Gastroesophageal sphincter (tissue), 4 donors: ENCODE measurements around the gene NBPF4. TPM values are rescaled to one million over a fixed set of nuclear protein-coding genes. Genes with fewer than 3 reads are reported as not detected.
"Not testable (repeated sequence)": the region's sequence is repeated elsewhere in the genome, so short reads cannot be mapped to it uniquely, and the experiment has no call there.

ENCODE experiments used
- ATAC-seq: fragments of 150-250 bp; one replicate; pipeline ENCODE4 v1.9.1; 2016; ENCODE audit warnings: mild to moderate bottlenecking, moderate library complexity
- H3K27ac ChIP-seq, 4 donors: fragments of 200-600 bp; sonication (generic) in 3 of 4; 1 replicate in 3 of 4; 2 replicates in 1 of 4; pipeline ENCODE4 v1.5.1; 2016 to 2019
- H3K27me3 ChIP-seq: fragments of 200-600 bp; sonication (generic); one replicate; pipeline ENCODE4 v1.5.1; 2019
- H3K36me3 ChIP-seq, 2 donors: fragments of 200-600 bp; sonication (generic); one replicate each; pipeline ENCODE4 v1.5.1; 2019; ENCODE audit warnings: control low read depth in 1 of 2
- H3K4me1 ChIP-seq, 3 donors: fragments of 200-600 bp; sonication (generic); 1 replicate in 2 of 3; 2 replicates in 1 of 3; pipeline ENCODE4 v1.5.1; 2016 to 2019; ENCODE audit warnings: control low read depth in 2 of 3
- H3K4me3 ChIP-seq, 2 donors: fragments of 200-600 bp; sonication (generic); one replicate each; pipeline ENCODE4 v1.5.1; 2019; ENCODE audit warnings: mild to moderate bottlenecking in 1 of 2, moderate library complexity in 1 of 2
- H3K9me3 ChIP-seq, 3 donors: fragments of 200-600 bp; sonication (generic); one replicate each; pipeline ENCODE4 v1.5.1; 2017 to 2019; ENCODE audit warnings: control low read depth in 2 of 3
- WGBS, 2 donors: methylation state at CpG; one replicate each; pipeline ENCODE4 v1.1.5; 2018; ENCODE audit warnings: low coverage in 1 of 2; 5-methylcytosine and 5-hydroxymethylcytosine counted together
- total RNA-seq, 4 donors: library from RNA; depleted of rRNA; stranded (reverse); fragments of >200 nt; gene quantifications; one replicate each; pipeline ENCODE4 v1.1.0, GENCODE V29; 2016

NBPF4 gene, protein sequence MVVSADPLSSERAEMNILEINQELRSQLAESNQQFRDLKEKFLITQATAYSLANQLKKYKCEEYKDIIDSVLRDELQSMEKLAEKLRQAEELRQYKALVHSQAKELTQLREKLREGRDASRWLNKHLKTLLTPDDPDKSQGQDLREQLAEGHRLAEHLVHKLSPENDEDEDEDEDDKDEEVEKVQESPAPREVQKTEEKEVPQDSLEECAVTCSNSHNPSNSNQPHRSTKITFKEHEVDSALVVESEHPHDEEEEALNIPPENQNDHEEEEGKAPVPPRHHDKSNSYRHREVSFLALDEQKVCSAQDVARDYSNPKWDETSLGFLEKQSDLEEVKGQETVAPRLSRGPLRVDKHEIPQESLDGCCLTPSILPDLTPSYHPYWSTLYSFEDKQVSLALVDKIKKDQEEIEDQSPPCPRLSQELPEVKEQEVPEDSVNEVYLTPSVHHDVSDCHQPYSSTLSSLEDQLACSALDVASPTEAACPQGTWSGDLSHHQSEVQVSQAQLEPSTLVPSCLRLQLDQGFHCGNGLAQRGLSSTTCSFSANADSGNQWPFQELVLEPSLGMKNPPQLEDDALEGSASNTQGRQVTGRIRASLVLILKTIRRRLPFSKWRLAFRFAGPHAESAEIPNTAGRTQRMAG
- not detected for total RNA-seq

DNA sequence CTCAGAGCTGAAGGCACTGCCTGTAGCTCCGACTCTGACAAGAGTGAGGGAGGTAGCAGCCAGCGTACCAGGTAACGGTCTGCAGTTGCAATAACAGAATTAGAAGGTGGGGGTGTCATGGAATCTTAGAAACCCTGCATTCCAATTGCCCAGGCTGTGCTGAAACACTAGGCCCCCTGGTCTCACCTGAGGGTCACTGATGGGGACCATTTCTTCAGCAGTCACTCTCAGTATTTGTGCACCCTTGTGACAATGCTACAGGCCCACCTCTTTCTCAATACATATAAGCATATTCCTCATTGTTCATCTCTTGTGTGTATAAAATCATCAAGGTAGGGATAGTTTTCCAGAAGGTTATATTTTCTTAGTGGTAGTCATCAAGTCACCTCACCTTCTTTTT, at the start of gene NBPF4:
Gene NBPF4, minus strand, starts transcription at position 101 of the 400 bp plus-strand sequence. CDS start 315 bp downstream, outside the sequence.
- not testable (repeated sequence) for H3K4me3 ChIP-seq, ATAC-seq, H3K4me1 ChIP-seq, H3K36me3 ChIP-seq, H3K27me3 ChIP-seq, H3K27ac ChIP-seq, H3K9me3 ChIP-seq
- WGBS, 2 donors, result no CpG with 5 or more reads among the region's 3 CpGs

DNA sequence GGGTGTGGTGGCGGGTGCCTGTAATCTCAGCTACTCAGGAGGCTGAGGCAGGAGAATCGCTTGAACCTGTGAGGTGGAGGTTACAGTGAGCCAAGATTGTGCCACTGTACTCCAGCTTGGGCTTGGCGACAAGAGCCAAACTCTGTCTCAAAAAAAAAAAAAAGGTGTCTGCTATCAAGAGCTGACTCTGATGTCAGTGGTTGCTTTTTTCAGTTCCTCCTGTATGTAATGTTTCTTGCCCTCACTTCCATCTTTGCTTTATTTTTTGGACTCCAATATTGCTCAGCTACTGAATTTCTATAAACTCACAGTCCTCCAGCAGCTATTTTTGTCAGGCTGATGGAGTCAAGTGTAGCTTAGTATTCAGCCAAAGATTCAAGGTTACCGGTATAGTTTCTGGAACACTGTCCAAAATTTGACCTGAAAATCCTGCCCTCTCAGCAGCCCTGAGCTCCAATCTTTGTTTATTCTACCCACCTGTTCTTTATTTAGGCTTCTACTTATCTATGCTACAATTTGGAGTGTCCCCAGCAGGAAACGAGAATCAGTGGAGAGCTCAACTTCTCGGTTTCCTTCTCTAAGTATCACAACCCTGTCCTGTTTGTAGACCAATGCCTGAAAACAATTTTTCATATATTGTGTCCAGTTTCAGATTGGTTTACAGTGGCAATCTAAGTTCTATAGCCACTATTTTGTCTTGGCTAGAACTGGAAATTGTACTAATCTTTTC, 38.8 kb upstream of the NBPF4 start:
- no CpG with 5 or more reads among the region's 6 CpGs for WGBS, 2 donors
- not testable (repeated sequence) for H3K4me1 ChIP-seq, H3K9me3 ChIP-seq, H3K27ac ChIP-seq, H3K36me3 ChIP-seq, H3K4me3 ChIP-seq, ATAC-seq, H3K27me3 ChIP-seq

DNA sequence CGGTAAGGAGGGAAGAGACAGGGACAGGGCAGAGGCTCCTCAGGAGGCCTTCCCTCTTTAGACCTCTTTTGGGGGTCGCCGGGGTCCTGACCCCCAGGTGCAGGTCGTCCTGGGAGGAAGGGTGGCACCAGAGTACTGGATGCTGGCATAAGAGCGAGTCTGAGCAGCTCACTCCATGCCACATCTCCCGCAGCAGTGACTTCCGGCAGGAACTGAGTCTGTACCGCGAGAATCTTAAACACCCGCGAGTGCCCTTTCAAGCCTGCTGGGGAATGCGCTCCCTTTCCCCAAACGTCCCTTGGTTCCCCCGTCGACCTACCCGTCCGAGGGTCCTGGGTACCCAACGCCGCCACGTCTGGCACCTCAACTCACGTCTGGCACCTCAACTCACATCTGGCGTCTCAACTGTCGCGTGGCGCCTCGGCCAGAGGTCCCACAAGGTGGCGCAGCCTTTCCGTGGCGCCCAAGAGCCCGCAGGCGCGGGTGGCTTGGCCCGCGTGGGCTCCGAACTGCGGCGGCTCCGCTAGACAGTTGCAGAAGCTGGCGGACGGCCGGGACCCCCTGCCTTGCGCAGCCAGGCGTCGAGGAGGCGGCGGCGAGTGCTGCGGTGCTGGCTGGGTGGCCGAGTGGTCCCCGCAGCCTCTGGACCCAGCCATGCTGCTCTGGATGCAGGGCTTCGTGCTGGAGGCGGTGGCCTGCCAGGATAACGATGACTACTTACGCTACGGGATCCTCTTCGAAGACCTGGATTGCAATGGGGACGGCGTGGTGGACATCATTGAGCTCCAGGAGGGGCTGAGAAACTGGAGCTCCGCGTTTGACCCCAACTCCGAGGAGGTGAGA, 28.8 kb upstream of the NBPF4 start:
- WGBS, 2 donors, result no CpG with 5 or more reads among the region's 61 CpGs
- H3K4me1 ChIP-seq, H3K27ac ChIP-seq, ATAC-seq, H3K27me3 ChIP-seq, H3K4me3 ChIP-seq, H3K9me3 ChIP-seq, H3K36me3 ChIP-seq: not testable (repeated sequence)

DNA sequence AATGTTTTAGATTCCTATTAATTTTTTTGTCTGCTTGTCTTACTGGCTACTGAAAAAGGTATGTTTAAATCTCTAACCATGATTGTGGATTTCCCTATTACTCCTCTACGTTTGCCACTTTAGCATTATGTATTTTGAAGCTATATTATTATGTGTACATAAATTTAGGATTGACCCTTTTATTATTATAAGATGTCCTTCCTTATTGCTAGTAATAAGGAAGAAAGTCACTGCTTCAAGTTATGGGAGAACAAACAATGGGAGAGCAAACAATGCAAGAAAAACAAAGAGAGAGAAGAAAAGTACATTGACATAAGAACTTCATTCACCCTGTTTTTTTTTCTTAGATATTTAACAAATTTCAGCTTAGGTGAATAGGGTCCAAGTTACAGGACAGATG, 23.2 kb upstream of the NBPF4 start:
- not testable (repeated sequence) for H3K4me1 ChIP-seq, H3K27me3 ChIP-seq, H3K27ac ChIP-seq, H3K4me3 ChIP-seq, ATAC-seq, H3K36me3 ChIP-seq, H3K9me3 ChIP-seq
- WGBS, 2 donors, result no CpG with 5 or more reads among the region's 1 CpG

DNA sequence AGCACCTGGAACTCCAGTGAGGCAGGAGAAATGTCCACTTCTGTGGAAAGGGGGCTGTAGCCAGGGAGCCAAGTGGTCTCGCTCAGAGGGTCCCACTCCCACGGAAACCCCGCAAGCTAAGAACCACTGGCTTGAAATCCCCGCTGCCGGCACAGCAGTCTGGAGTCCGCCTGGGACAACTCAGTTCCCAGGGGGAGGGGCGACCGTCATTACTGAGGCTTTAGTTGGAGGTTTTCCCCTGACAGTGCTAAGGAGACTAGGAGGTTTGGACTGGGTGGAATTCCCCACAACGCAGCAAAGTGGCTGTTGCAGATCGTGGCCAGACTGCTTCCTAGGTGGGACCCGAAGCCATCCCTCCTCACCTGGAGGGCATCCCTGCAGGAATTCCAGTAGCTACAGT, 18.1 kb upstream of the NBPF4 start:
- not testable (repeated sequence) for H3K36me3 ChIP-seq, H3K9me3 ChIP-seq, H3K27me3 ChIP-seq, H3K27ac ChIP-seq, H3K4me3 ChIP-seq, H3K4me1 ChIP-seq, ATAC-seq
- no CpG with 5 or more reads among the region's 11 CpGs for WGBS, 2 donors

DNA sequence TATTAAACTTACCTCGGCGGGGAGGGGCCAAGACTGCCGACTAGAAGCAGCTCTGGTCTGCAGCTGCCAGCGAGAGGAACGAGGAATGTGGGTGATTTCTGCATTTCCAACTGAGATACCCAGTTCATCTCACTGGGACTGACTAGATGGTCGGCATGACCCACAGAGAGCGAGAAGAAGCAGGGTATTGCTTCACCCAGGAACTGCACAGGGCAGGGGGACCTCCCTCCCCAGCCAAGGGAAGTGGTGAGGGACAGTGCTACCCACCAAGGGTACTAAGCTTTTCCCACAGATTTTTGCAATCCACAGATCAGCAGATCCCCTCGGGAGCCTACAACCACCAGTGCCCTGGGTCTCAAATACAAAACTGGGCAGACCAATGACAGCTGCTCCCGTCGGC, 17.6 kb upstream of the NBPF4 start:
- WGBS, 2 donors, result no CpG with 5 or more reads among the region's 10 CpGs
- not testable (repeated sequence) for ATAC-seq, H3K27me3 ChIP-seq

DNA sequence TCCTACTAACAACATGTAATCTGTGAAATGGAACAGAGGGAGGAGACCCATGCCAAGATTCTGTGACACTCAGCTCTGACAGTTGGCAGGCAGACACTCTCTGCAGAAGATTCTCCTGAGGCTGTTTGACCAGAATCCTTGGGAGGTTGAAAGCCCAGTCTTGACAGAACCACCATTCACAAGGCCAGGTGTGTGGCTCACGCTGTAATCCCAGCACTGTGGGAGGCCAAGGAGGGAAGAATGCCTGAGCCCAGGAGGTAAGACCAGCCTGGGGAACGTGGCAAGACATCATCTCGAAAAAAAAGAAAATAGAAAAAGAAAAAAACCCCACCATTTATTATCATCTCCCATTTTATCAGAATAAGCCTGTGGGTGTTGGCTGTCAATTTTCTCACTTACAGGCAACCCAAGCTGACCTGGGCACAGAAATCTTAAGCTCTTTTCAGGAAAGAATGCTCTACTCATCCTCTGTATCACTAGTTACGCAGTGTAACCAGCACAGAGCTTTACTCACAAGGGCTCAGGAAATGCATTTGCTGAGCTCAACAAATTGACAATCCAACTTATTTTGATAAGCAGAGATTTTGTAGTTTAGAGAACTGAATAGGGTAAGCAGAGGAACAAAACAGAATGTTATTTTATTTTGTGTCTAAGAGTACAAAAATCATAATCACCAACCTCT, 16.8 kb upstream of the NBPF4 start:
- H3K9me3 ChIP-seq, H3K4me3 ChIP-seq, H3K27me3 ChIP-seq, ATAC-seq, H3K36me3 ChIP-seq, H3K4me1 ChIP-seq, H3K27ac ChIP-seq: not testable (repeated sequence)
- no CpG with 5 or more reads among the region's 4 CpGs for WGBS, 2 donors

More for the DNA sequence above, 17.6 kb upstream of the NBPF4 start:
- not testable (repeated sequence) for H3K9me3 ChIP-seq, H3K27ac ChIP-seq, H3K4me1 ChIP-seq, H3K36me3 ChIP-seq, H3K4me3 ChIP-seq

DNA sequence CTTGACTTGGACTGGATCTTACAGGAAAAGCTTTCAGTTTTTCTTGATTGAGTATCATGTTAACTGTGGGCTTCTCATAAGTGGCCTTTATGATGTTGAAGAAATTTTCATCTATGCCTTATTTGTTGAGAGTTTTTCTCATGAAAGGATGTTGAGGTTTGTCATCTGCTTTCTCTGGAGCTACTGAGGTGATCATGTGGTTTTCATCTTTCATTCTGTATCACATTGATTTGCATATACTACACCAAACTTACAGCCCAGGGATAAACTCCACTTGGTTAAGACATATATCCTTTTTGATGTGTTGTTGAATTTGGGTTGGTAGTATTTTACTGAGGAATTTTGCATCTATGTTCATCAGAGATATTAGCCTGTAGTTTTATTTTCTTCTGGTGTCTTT, 11.6 kb upstream of the NBPF4 start:
- not testable (repeated sequence) for H3K27ac ChIP-seq, H3K27me3 ChIP-seq, H3K36me3 ChIP-seq, H3K4me1 ChIP-seq, H3K9me3 ChIP-seq, ATAC-seq, H3K4me3 ChIP-seq

DNA sequence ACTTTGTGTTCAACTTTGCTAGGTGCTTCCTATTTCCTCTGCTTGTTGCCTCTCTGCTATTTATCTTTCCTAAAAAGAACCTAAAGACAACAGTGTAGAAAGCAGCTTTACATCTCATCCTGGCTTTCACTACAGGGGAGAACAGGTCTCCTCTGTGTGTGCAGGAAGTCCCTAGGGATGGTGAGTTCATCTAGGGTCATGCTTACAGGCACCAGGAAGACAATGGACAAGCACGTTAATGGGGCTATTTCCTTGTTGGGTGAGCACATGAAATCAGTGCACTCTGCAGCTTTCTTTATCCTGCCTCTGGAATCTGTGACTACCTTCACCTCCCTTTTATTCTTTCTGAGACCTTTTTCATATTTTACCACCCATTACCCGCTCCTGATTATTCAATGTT, 4.5 kb downstream of the NBPF4 start:
- H3K9me3 ChIP-seq, ATAC-seq, H3K27ac ChIP-seq, H3K4me3 ChIP-seq, H3K27me3 ChIP-seq, H3K36me3 ChIP-seq, H3K4me1 ChIP-seq: not testable (repeated sequence)
- WGBS, 2 donors, result no CpG with 5 or more reads among the region's 2 CpGs

DNA sequence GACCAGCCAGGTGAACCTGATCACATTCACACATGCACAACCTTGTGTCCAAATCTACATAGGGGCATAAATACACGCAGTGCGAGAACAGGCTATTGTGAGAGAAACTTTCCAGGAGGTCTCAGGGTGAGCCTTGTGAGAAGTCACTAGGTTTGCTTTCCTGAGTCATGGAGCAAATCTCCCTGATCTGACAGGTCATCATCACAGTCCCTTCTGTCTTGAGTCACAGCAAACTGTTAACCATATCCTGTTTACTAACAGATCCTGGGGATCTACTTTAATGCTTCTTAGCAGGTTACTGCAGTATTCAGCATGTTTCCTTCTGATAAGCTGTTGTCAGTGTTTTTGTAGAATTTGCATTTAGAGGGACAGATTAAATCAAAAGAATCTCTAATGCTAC, 8.6 kb downstream of the NBPF4 start:
- not testable (repeated sequence) for H3K27me3 ChIP-seq, H3K36me3 ChIP-seq, H3K27ac ChIP-seq, H3K9me3 ChIP-seq, H3K4me1 ChIP-seq, ATAC-seq, H3K4me3 ChIP-seq
- WGBS, 2 donors, result no CpG with 5 or more reads among the region's 2 CpGs

DNA sequence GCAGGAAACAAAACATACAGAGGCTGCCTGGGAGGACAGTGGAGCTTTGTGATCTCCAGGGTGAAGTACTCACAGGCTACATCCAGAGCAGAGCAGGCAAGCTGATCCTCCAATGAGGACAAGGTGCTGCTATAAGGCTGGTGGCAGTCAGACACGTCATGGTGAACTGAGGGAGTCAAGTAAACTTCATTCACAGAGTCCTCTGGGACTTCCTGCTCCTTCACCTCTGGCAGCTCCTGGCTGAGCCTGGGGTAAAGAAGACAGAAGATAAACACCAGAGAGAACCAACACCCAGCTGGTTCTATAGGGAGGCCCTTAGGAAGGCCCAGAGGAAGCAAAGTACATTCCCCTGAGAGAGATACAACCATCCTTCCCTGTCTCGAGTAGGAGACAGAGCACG, 11.7 kb downstream of the NBPF4 start:
- H3K9me3 ChIP-seq, ATAC-seq, H3K27ac ChIP-seq, H3K36me3 ChIP-seq, H3K4me1 ChIP-seq, H3K27me3 ChIP-seq, H3K4me3 ChIP-seq: not testable (repeated sequence)
- WGBS, 2 donors, result no CpG with 5 or more reads among the region's 3 CpGs

DNA sequence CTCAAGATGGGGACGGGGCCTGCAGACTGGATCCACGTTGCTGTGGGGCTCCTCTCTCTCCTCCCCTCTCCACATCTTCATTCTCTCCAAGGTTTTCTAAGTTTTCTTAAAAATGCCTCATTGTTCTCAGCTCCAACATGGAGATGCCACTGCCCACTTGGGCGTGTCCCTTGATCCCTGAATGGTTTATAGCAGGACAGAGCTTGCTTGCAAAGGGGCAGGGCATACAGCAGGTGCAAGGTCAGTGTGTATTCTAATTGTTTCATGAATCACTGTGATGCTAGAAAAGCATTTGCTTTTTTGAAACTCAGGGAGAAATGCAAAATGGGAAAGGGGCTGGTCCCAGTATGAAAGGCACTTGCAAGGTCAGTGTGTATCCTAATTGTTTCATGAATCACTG, 13.9 kb downstream of the NBPF4 start:
- ATAC-seq, H3K4me1 ChIP-seq, H3K4me3 ChIP-seq, H3K27ac ChIP-seq, H3K36me3 ChIP-seq, H3K9me3 ChIP-seq, H3K27me3 ChIP-seq: not testable (repeated sequence)
- WGBS, 2 donors, result no CpG with 5 or more reads among the region's 3 CpGs

DNA sequence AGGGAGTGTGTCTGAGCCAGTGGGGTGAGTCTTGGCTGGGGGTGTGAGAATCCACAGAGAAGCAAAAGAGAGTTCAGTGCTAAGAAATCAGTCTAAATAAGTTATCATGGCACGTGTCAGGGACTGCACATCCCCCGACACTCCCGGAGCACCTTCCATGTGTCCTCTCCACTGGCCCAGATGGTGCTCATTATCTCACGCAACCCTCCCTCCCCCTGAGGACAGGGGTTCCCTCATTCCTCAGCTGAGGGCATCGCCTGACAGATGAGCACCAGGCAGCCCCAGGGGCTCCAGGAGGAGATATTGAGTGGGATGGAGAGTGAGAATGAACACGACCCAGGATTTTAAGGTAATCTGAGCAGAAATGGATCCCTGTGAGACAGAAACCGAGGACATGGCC, 16.1 kb downstream of the NBPF4 start:
- H3K27me3 ChIP-seq, H3K36me3 ChIP-seq, H3K27ac ChIP-seq, ATAC-seq, H3K4me1 ChIP-seq, H3K4me3 ChIP-seq, H3K9me3 ChIP-seq: not testable (repeated sequence)
- no CpG with 5 or more reads among the region's 7 CpGs for WGBS, 2 donors
